ENCODE data around the gene ARFRP1. TPM values are rescaled to one million over a fixed set of nuclear protein-coding genes. Genes with fewer than 3 reads are reported as not detected.
"Not testable (repeated sequence)": the region's sequence is repeated elsewhere in the genome, so short reads cannot be mapped to it uniquely, and the experiment has no call there.

ARFRP1 gene
- total and polyA plus RNA-seq, 12 donors, result 34.9 to 59.1 (median 40.0) TPM

DNA sequence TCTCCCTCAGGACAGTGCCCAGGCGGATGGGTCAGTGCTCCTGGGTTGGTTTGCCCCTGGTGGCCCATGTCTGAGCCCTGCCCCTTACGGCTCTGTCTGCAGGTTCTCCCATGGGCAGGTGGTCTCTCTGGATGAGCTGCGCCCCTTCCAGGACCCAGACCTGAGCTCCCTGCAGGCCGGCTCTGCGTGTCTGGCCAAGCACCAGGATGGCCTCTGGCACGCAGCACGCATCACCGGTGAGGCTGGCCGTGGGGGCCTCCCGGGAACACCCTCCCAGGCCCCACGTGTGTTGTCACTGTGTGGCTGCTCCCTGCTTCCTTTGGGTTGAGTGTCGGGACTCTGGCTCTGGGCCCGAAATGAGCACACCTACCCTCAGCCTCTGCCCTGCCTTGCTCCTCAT lies 25.3 kb upstream of the ARFRP1 start:
- Histone ChIP-seq H3K4me3 (no peak overlapping the region), H3K27ac (no peak overlapping the region), H3K9me3 (no peaks in the 10 kb centered on the region), H3K4me1 (peaks cover 7 to 25% (median 10%) of the 10 kb centered on the region in 9 donors), H3K27me3 (peaks cover 0 to 17% (median 0%) of the 10 kb centered on the region in 7 donors), H3K36me3 (peaks cover 0 to 50% (median 15%) of the 10 kb centered on the region in 9 donors)
- 92% methylated on average over 13 of the region's 13 CpGs for WGBS, 2 donors
- no peak for TF ChIP-seq CTCF (IDR thresholded peaks at IDR 0.05)
- intact Hi-C loops (cut with DNase I), result loop anchor here in 1 of 10 donors (10.0 kb wide), 1 partner anchor 78 kb away; the partner anchor contains the start of genes RTEL1 and STMN3
- DNase-seq (no peak), ATAC-seq (no peak)

GRCh38 chr20:63732118-63733095 lies 24.6 kb upstream of the ARFRP1 start:
- ATAC-seq (no peak), DNase-seq (no peak)
- WGBS, 2 donors, result 87 to 91% methylated on average over 38 of the region's 38 CpGs
- Histone ChIP-seq H3K9me3 (no peaks in the 10 kb centered on the region), H3K27me3 (peaks cover 0 to 9% (median 0%) of the 10 kb centered on the region in 7 donors), H3K27ac (no peak overlapping the region), H3K4me1 (peaks cover under 1 to 23% (median 3%) of the 10 kb centered on the region in 9 donors), H3K36me3 (peaks cover 0 to 50% (median 15%) of the 10 kb centered on the region in 9 donors), H3K4me3 (no peak overlapping the region)
- intact Hi-C loops (cut with DNase I), result loop anchor here in 1 of 10 donors (10.0 kb wide), 1 partner anchor 78 kb away; the partner anchor contains the start of genes RTEL1 and STMN3
- TF ChIP-seq CTCF (IDR thresholded peaks at IDR 0.05), result no peak

GRCh38 chr20:63731410-63731809 lies 23.6 kb upstream of the ARFRP1 start:
- Histone ChIP-seq H3K4me1 (peaks cover 0 to 24% (median 0%) of the 10 kb centered on the region in 9 donors), H3K27me3 (peaks cover 0 to 2% (median 0%) of the 10 kb centered on the region in 7 donors), H3K27ac (no peak overlapping the region), H3K4me3 (no peak overlapping the region), H3K36me3 (peaks cover 0 to 46% (median 15%) of the 10 kb centered on the region in 9 donors), H3K9me3 (peaks cover 0 to 1% (median 0%) of the 10 kb centered on the region in 11 donors)
- ATAC-seq, result no peak
- 86 to 94% methylated on average over 5 of the region's 5 CpGs for WGBS, 2 donors
- intact Hi-C loops (cut with DNase I), result loop anchor here in 1 of 10 donors (10.0 kb wide), 1 partner anchor 77 kb away; the partner anchor contains the start of genes RTEL1 and STMN3
- TF ChIP-seq CTCF (IDR thresholded peaks at IDR 0.05), result no peak
- no peak for DNase-seq

DNA sequence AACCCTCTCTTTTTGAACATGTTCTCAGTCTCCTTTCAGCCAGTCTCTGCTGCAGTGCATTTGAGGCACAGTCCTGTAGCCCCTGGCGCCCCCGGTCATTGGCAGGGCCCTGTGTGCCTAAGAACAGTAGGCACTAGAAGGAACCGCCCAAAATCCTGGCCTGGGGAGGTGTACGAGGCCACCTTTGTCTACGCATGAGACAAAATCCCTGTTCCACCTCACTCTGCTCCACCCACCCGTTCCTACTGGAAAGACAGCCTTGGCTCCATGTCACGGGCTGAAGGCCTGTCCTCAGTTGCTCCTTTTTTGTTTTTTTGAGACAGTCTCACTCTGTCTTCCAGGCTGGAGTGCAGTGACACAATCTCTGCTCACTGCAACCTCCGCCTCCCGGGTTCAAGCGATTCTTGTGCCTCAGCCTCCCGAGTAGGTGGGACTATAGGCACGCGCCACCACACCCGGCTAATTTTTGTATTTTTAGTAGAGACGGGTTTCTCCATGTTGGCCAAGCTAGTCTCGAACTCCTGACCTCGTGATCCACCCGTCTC lies 22.5 kb upstream of the ARFRP1 start:
- intact Hi-C loops (cut with DNase I), result loop anchor here in 1 of 10 donors (10.0 kb wide), 1 partner anchor 75 kb away; the partner anchor contains the start of genes RTEL1 and STMN3
- peaks cover 0 to 13% (median 7%) of the 10 kb centered on the region in 11 donors for H3K9me3 ChIP-seq
- H3K27ac ChIP-seq, result peak overlapping the region in 1 of 10 donors; percentile 62
- WGBS, 2 donors, result 94 to 97% methylated on average over 18 of the region's 18 CpGs
- peaks cover 0 to 43% (median 10%) of the 10 kb centered on the region in 9 donors for H3K36me3 ChIP-seq
- ATAC-seq, DNase-seq, H3K4me3 ChIP-seq, H3K27me3 ChIP-seq: not testable (repeated sequence)
- peaks cover 0 to 24% (median 0%) of the 10 kb centered on the region in 9 donors for H3K4me1 ChIP-seq

GRCh38 chr20:63722967-63723622 lies 15.3 kb upstream of the ARFRP1 start:
- Histone ChIP-seq H3K9me3 (peaks cover 0 to 38% (median 23%) of the 10 kb centered on the region in 11 donors), H3K36me3 (peaks cover 0 to 74% (median 23%) of the 10 kb centered on the region in 9 donors)
- DNase-seq; intact Hi-C loops (cut with DNase I); H3K27ac ChIP-seq; ATAC-seq; H3K4me1 ChIP-seq; H3K4me3 ChIP-seq; H3K27me3 ChIP-seq: not testable (repeated sequence)
- 64 to 66% methylated on average over 2 of the region's 2 CpGs for WGBS, 2 donors

Data from heart right ventricle (tissue), 16 donors.